HG03159 (cell line): ENCODE results near the gene TMEM266.

ENCODE experiments used
- ATAC-seq: cut with Tn5 transposase; IDR thresholded peaks from one replicate; pipeline ENCODE4 v1.9.1; 2021; ENCODE audit warnings: mild to moderate bottlenecking, moderate library complexity; ENCODE audit not compliant: unreplicated experiment

Gene TMEM266

DNA sequence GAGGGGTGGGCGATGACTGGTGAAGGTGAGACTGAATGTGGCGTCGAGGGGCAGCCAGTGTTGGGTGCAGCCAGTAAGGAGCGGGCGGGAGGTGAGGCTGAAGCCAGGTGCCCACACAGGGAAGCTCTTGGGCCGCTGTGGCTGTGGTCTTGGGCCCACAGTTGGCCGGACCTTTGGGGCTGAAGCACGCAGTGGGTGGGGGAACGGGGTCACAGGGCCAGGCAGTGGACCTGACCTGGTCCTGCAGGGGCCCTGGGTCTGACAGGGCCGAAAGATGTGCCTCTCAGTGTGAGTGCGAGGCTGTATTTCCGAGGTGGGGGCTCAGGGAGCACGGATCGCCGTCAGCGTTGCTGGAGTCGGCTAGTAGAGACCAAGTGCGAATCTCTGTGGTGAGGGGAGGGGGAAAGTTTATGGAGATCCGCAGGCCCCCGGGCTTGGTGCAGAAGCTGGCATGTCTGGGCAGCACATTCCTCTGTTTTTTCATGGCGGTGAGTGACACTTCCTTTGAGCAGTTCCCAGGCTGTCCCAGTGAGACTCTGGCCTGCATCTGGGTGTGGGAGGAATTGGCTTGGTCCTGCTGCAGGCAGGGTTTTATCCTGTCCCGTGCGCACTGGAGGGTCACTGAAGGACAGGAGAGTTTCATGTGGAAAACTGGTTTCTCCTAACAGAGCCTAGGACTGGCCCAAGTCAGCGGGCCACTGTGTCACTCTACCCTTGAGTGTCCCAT lies 100.8 kb downstream of the TMEM266 start:
- ATAC-seq = no peak

DNA sequence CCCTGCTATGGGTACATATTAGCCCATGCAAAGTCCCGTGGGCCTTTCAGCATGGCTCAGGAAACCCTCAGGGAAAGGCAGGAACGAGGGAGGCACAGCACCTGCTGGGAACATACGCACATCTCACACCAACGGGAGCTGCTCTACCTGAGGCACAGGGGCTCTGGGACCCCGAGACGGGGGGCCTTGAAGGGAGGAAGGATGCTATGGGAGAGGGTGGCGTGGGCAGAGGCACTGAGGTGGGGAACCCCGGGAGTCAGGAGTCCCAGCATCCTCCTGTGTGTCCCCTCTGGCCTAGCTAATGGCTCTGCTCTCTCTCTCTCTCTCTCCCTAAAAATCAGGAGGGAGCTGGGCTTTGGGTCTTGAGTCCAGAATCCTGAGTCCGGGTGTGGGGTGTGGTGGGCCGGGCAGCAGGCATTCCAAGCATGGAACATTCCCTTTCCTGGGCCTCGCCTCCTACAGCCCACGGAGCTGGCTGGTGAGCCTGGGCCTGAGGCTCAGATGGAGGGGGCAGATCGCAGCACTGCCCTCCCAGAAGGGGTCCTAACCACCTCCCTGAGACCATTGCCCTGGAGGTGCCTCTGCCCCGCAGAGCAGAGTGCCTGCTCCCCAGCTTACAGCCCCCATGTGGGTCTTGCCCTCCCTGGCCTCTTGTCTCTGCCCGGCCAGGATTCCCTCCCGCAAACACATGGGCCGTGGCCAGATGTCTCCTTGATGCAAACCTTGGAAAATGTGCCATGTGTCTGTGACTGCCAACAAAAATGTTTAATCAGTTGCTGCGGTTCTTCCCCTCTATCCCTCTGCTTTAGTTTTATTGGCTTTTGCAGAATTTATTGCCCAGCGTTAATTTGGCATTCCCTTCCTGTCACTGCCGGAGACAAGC lies 101.6 kb downstream of the TMEM266 start:
- ATAC-seq = no peak

DNA sequence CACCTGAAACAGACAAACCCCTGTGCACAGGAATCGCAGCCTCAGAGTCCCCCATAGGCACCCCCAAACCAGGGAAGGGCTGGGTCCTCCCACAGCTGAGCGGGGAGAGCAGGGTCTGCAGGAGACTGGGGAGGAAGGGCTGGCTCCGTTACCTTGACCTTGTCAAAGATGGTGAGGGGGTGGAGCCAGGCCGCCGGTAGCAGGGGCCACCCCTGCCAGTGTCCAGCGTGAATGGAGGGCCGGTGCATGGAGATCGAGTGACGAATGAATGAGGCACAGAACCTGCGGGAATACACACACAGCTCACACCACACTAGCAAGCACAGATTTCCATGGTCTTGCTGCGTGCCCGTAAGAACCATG lies 102.2 kb downstream of the TMEM266 start:
- ATAC-seq = no peak

DNA sequence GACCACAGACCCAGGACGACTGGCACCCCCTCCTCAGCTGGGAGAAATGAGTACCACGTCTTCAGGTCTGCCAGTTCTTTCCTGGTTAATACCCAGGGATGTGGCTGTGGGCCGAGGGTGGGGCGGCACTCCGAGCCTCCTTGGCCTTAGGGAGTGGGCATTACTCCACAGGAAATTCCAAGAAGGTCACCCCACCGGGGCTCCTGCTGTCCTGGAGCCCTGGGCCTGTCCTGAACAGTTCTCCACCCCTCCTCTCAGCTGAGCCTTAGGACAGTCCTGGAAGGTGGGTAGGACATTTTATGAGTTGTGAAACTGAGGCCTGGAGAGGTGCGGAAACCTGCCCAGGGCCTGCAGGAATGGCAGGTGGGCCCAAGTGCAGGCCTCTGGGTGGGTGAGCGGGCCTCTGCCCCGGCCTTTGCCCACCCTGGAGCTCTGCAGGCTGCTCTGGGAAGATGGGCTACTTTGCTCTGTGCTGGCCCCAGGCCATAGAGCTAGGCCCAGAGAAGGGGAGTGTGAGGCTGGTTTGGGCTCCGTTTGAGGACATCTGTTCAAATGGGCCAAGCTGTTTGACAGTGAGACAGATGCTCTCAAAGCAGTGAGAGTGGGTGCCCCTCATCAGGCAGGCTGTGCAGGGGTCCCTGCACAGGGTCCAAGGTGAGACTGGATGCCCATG lies 103.1 kb downstream of the TMEM266 start:
- ATAC-seq = no peak

DNA sequence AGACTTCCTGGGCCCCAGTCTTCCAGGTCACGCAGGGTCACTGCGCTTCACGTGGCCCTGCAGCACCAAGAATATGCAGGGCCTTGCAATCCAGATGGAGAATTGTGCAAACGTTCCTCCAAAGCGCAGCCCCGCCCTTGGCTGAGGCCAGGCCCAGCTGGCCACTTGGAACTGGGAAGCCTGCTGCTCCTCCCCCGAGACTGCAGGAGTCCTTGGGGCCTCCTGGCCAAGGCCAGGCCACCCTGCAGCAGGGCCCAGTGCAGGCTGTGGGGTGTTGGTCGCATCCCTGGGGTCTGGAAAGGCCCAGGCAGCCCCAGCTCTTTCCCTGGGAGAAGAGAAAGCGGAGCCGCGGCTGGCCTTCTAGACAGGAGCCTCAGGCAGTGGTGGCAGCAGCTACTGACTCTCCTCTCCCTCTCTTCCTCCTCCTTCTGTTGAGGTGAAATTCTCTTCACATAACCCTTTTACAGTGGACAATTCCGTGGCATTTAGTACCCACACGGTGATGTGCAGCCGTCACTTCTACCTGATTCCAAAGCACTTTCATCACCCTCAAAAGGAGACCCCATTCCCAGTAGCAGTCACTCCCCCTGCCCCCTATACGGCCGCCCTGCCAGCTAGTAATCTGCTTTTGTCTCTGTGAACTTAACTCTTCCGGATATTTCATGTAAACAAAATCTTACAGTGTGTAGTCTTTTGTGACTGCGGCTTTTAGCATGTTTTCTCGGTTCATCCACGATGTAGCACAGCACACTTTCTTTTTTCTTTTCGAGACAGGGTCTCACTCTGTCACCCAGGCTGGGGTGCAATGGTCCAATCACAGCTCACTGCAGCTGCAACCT lies 103.9 kb downstream of the TMEM266 start:
- ATAC-seq = no peak

DNA sequence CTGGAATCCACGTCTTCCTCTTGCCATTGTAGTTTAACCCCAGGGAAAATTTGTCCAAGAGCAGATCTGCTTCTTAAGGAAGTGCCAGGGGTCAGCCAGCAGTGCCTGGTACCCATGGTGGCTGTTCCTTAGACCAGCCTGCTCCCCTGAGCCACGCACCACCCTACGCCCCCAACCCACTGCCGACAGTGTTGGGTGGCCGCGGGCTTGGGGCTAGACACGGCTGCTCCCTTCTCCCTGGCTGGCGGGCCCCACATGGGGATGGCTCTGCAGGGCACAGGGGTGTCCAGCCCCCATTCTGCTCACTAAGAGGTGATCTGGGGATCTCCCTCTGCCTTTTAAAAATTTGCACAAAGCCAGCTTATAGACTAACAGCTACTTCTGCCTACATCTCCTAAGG lies 104.8 kb downstream of the TMEM266 start:
- ATAC-seq = no peak

DNA sequence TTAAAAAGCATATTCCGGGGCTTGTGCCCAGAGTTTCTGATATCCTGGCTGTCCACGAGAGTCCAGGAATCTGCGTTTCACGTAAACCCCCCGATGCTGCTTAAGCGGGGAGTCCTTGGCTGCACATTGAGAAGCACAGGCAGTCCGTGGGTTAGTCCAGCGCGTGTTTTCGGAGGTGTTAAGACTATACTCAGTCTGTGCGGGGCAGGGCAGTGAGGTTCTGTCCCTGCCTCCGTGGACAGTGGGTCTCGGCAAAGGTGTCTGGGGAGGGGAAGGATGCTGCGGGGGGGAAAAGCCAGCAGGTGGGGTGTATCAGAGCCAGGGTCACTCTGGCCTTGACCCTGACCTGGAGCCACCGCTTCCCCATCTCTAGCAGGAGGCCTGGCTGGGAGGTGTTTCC lies 106.2 kb downstream of the TMEM266 start:
- no peak for ATAC-seq

DNA sequence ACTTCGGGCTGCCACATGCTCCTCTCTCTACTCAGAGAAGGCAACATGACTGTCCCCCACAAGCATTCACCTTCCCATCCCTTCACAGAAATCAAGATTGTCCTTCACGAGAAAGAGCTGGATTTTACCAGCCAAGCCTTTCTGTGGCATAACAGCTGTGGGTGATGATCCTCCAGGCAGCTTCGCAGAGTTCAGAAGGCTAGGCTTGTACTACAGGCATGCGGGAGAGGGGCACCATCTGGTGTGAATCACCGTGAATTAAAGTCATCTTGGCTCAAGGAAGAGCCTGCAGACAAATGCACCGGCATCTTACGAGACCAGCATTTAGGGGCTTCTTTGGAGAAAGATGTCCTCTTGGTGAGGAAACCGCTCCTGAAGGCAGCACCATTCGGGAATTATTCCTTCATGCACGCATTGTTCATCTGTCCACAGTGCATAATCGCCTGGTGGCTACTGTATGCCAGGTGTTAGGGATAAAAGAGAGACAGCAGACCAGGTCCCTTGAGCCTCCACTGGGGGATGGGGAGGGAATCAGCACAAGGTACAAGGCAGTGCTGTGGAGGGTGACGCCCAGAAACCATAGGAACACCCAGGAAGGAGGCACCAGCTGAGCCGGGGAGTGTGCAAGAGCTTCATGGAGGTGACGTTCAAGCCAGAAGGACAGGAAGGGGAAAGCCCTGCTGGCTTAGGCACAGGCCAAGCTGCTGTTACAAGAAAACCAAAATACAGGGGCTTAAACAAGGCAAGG lies 108.6 kb downstream of the TMEM266 start:
- no peak for ATAC-seq

DNA sequence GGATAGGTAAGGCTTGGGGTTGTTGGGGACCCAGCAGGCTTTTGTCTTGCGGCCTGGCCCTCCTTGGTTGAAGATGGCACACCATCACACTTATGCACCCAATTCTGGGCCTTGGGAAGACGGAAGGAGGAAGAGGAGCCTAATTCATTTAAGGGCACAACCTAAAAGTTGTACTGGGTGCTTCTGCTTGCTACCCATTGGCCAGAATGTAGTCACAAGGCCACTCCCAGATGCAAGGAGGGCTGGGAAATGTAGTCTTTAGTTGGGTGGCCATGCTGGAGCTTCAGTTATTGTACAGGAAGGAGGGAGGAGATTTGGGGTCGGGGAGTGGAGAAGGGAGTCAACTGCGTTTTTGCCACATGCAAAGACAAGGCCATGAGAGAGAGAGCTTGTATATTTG lies 109.2 kb downstream of the TMEM266 start:
- ATAC-seq = no peak

DNA sequence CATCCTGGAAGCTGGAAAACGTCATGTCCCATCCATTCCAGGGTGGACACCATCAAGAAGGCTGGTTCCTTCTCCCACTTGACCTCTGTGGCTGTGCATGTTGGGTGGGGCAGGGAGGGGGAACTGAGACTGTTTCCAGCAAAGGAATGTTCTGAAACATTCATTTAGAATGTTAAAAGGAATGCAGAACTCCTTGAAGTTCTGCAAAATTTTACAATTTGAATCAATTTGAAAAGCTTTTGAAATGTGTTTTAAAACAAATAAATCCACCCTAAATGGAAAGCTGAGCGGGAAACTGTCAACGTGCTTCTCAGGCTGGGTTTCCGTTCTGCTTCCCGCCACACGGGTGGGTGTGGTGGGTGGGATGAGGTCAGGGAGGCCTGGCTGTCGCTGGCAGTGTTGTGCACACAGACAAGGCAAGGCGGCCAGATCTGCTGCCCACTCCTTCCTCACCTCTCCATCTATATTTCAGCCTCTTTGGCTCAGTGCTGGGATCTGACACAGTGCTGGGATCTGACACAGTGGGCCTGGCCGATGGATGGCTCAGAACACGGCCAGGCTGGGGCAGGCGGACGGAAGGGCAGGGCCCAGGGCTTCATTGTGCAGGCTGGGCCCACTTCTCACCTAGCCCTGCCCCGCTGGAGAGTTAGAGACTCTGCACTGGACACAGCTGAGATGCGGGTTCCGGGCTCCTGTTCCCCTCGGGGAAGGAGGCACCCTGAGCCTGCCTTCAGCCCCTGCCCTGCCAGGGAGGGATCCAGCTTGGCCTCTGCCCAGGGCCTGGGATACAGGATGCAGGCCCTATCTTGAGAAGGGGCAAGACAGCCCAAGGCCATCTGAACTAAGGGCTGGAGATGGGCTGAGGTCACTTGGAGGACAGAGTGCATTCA lies 110.4 kb downstream of the TMEM266 start:
- no peak for ATAC-seq

DNA sequence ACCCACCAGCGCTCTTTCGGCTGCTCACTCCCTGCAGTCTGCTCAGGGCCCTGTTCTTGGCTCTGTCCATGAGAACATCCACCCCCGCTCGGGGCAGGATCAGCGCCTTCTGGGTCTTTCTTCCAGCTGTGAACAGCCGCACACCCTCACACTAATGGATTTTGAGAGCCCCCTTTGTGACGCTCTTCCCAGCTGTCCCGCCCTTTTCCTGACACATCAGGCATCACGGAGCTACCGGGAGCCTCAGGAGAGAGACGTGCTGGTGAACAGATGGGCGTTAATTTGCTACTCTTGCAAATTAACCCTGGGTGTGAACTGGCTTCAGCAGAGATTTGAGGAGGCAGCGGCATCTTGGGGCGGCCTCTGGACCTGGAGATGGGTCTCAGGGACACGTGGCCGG lies 113.0 kb downstream of the TMEM266 start:
- no peak for ATAC-seq

DNA sequence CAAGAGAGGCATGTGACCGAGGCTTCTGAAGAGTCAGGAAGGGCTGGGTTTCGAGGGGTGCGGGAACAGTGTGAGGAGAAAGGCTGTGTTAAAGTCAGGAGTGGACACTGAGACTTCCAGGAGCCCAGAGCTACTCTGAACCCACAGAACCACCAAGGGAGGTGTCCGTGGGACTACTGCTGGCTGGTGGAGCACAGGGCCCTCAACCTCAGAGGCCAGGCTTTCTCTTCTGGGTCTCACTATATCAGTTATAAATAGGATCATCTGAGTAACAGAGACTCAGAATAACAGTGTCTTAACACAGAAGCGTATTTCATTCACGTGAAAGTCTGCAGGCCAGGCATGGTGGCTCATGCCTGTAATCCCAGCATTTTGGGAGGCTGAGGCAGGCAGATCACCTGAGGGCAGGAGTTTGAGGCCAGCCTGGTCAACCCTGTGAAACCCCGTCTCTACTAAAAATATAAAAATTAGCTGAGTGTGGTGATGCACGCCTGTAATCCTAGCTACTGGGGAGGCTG lies 113.6 kb downstream of the TMEM266 start:
- no peak for ATAC-seq

DNA sequence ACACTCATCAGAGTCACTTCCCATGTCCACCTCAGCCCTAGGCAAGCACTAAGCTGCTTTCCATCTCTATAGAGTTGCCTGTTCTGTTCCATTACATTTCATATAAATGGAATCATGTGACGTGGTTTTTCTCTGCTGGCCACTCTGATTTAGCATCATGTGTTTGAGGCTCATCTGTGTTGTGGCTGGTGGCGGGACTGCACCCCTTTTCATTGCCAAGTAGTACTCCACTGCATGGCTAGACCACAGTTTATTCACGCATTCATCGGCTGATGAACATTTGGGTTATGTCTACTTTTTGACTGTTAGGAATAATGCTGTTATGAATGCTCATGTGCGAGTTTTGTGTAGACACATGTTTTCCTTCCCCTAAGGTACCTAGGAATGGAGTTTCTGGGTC lies 114.9 kb downstream of the TMEM266 start:
- no peak for ATAC-seq

DNA sequence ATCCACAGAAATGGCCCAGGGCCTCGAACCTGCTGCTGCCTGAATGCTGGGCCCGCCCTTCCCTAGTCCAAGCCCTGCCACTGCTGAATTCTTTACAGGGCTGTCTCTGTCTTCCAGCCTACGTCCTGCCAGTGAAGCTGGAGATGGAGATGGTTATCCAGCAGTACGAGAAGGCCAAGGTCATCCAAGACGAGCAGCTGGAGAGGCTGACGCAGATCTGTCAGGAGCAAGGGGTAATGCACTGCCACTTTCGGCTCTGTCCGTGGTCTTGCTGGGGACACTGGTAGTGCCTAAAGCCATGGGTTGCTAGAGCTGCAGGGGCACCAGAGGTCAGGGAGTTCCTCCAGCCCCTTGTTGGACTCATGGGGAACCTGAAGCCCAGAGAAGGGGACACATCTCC lies 115.7 kb downstream of the TMEM266 start:
- ATAC-seq = no peak

DNA sequence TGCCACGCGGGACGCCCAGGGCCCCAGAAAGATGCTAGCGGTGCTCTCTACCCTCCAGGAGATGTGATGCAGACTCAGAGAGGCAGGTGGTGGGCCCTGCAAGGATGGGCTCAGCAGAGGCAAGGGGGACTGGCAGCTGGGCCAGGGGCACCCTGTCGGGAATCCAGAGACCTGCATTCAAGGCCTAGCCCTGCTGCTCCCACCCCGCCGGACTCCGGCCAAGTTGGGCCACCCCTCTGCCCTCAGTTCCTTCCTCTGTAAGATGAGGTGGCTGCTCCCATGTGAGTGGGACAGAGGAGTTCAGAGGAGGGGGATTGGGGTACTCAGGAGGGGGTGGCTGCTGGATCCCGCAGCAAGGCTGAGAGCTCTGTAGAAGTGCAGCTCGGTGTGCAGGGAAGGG lies 116.3 kb downstream of the TMEM266 start:
- ATAC-seq = no peak

DNA sequence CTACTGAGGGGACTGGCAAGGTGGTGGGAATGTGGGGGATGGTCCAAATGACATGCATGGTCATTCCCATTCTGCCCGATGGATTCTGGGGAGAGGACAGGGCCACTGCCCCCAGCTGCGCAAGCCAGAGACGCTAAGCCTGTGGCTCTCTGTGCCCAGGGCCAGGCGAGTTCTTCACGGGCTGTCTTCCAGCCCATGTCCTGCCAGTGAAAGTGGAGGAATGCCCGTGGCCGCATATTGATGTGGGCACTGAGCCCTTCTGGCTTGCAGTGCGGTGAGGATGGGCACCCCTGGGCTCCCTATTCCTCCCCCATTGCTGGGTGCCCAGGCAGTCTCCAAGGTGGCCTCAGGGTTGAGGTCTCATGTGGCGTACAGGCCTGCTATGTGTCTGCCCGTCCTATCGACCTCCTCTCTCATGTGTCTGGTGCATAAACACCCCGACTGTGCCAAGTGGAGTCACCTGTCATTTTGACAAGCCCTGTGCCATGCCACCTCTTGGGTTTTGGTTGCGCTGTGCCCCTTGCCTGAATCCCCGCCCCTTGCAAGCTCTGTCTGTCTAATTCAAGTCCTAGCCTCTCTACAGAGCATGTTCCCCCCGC lies 116.8 kb downstream of the TMEM266 start:
- ATAC-seq = no peak

DNA sequence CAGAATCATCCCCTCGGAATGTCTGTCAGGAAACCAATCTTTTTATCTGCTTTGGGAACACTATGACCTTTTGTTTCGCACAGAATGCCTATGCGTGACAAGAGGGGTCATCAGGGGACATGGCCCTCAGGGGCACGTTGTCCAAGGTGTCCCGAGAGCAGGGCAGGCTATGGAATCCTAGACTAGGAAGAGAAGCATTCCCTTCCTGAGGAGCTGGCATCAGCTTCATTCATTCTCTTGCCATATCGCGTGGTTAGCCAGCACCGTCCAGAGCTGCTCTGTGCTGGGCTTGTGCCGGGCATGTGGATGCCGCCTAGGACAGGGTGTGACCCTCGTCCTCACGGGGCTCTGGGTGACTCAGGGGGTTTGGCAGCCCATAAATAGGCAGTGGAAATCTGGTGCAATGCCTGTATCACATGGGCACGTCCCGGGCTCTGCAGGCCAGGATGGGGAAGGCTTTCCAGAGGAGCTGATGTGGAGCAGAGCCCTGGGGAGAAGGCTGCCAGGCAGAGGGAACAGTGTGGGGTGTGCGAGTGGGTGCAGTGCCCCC lies 117.8 kb downstream of the TMEM266 start:
- ATAC-seq = no peak

DNA sequence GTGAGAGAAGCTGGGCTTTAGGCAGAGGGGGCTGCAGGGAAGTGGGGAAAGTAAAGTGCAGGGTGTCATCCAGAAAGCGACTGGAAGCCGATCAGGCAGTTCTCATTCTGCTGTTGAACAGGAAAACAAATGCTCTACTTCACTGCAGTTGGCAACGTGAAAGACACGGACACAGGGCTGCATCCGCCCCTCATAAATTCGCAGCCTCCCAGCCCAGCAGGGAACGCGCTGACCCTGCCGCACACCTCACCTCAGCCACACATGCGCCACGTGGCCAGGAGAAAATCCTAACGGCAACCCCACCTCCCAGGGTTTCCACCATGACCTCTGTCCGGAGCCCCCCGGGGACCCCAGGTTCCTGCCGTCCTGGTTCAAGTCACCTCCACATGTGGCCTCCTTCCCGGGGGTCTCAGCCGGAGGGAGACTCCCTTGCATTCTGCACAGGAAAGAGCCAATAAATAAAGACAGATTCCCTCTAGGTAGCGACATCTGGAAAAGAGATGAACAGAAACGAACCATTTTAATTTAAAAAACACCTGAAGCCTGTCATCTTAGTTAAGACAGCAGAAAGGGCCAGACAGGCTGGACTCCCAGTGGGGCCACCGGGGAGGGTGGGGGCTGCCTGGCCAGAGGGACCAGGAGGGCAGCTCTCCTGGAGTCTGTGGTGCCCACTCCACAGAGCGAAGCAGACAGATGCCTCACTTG lies 118.7 kb downstream of the TMEM266 start:
- ATAC-seq = no peak
